ENCODE data around the gene CAMK1D. TPM values are rescaled to one million over a fixed set of nuclear protein-coding genes. Genes with fewer than 3 reads are reported as not detected.

CAMK1D gene
- polyA plus RNA-seq, 1 experiment: 8.2 TPM

- no peak overlapping the region for H3K27ac ChIP-seq (ENCODE audit: low read depth, low read length)
- no peak for DNase-seq (ENCODE audit: low read depth, low spot score)
- no peak overlapping the region for H3K4me3 ChIP-seq (ENCODE audit: low read depth, low read length)
- POLR2A ChIA-PET: no interaction called here
- TF ChIP-seq, protein P1, sequence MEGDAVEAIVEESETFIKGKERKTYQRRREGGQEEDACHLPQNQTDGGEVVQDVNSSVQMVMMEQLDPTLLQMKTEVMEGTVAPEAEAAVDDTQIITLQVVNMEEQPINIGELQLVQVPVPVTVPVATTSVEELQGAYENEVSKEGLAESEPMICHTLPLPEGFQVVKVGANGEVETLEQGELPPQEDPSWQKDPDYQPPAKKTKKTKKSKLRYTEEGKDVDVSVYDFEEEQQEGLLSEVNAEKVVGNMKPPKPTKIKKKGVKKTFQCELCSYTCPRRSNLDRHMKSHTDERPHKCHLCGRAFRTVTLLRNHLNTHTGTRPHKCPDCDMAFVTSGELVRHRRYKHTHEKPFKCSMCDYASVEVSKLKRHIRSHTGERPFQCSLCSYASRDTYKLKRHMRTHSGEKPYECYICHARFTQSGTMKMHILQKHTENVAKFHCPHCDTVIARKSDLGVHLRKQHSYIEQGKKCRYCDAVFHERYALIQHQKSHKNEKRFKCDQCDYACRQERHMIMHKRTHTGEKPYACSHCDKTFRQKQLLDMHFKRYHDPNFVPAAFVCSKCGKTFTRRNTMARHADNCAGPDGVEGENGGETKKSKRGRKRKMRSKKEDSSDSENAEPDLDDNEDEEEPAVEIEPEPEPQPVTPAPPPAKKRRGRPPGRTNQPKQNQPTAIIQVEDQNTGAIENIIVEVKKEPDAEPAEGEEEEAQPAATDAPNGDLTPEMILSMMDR (IDR thresholded peaks at IDR 0.05; ENCODE audit: low read depth, low read length): no peak
- CTCF ChIA-PET: interaction anchor here (0.7 to 1.6 kb wide), 2 partner anchors 9 to 325 kb away, joined by 3 to 12 read pairs; no protein-coding TSS in a partner anchor
- H3K27me3 ChIP-seq (ENCODE audit: control insufficient read depth, insufficient read depth, low read length): no peaks in the 10 kb centered on the region
- peaks cover 3% of the 10 kb centered on the region for H3K9me3 ChIP-seq (ENCODE audit: control insufficient read depth, insufficient read depth, low read length)
Observed at GRCh38 chr10:12665501-12665900, 316.2 kb downstream of the CAMK1D start.

GRCh38 chr10:12667052-12667451, 317.7 kb downstream of the CAMK1D start:
- POLR2A ChIA-PET: no interaction called here
- no peak overlapping the region for H3K4me3 ChIP-seq (ENCODE audit: low read depth, low read length)
- no peaks in the 10 kb centered on the region for H3K27me3 ChIP-seq (ENCODE audit: control insufficient read depth, insufficient read depth, low read length)
- no peak overlapping the region for H3K27ac ChIP-seq (ENCODE audit: low read depth, low read length)
- TF ChIP-seq, protein P1 (IDR thresholded peaks at IDR 0.05; ENCODE audit: low read depth, low read length): no peak
- no peak for DNase-seq (ENCODE audit: low read depth, low spot score)
- CTCF ChIA-PET: no interaction called here
- peaks cover 3% of the 10 kb centered on the region for H3K9me3 ChIP-seq (ENCODE audit: control insufficient read depth, insufficient read depth, low read length)

DNA sequence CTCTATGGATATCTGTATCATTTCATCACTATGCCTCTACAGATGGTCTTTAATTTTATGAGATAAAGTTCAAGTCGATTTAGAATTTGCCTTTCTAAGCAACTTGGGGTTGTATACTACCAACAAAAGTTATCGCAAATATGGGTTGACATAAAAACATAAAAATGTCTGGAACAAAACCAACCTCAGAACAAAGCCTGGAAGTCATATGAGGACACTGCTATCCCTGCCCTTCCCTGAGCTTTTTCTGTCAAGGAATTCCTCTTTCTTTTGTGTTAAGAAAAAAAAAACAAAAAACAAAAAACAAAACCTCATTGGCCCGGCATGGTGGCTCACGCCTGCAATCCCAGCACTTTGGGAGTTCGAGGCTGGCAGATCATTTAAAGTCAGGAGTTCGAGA, 319.3 kb downstream of the CAMK1D start:
- ChIA-PET POLR2A (no interaction called here), CTCF (no interaction called here)
- TF ChIP-seq, protein P1 (IDR thresholded peaks at IDR 0.05; ENCODE audit: low read depth, low read length): no peak
- Histone ChIP-seq H3K27ac (ENCODE audit: low read depth, low read length) (no peak overlapping the region), H3K4me3 (ENCODE audit: low read depth, low read length) (no peak overlapping the region), H3K9me3 (ENCODE audit: control insufficient read depth, insufficient read depth, low read length) (peaks cover 3% of the 10 kb centered on the region), H3K27me3 (ENCODE audit: control insufficient read depth, insufficient read depth, low read length) (peaks cover 2% of the 10 kb centered on the region)
- DNase-seq (ENCODE audit: low read depth, low spot score): no peak

GRCh38 chr10:12670004-12670403, 320.7 kb downstream of the CAMK1D start:
- CTCF ChIA-PET: no interaction called here
- peaks cover 3% of the 10 kb centered on the region for H3K9me3 ChIP-seq (ENCODE audit: control insufficient read depth, insufficient read depth, low read length)

DNA sequence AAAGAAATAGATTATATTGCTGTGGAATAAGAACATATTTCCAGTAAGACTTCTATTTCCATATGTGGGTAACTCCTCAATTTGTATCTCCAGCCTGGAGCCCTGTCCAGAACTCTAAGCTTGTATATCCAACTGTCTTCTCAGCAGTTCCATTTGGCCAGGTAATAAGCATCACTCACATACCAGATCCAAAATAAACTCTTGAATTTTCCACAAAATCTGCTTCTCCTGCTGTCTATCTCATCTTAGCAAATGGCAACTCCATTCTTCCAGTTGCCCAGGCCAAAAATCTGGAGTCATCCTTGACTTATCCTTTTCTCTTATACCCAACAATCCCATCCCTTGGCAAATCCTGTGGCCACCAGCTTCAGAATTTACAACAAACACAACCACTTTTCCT, 325.8 kb downstream of the CAMK1D start:
- no peaks in the 10 kb centered on the region for H3K9me3 ChIP-seq (ENCODE audit: control insufficient read depth, insufficient read depth, low read length)
- no peak overlapping the region for H3K4me3 ChIP-seq (ENCODE audit: low read depth, low read length)
- ChIA-PET CTCF (interaction anchor here (1.5 kb wide), 1 partner anchor 19 kb away, joined by 3 read pairs; no protein-coding TSS in a partner anchor), POLR2A (no interaction called here)
- peaks cover 2% of the 10 kb centered on the region for H3K27me3 ChIP-seq (ENCODE audit: control insufficient read depth, insufficient read depth, low read length)
- TF ChIP-seq, protein P1 (IDR thresholded peaks at IDR 0.05; ENCODE audit: low read depth, low read length): no peak
- DNase-seq (ENCODE audit: low read depth, low spot score): no peak
- no peak overlapping the region for H3K27ac ChIP-seq (ENCODE audit: low read depth, low read length)

More at GRCh38 chr10:12670004-12670403, 320.7 kb downstream of the CAMK1D start:
- TF ChIP-seq, protein P1 (IDR thresholded peaks at IDR 0.05; ENCODE audit: low read depth, low read length): no peak
- POLR2A ChIA-PET: no interaction called here
- no peak overlapping the region for H3K4me3 ChIP-seq (ENCODE audit: low read depth, low read length)
- peaks cover 2% of the 10 kb centered on the region for H3K27me3 ChIP-seq (ENCODE audit: control insufficient read depth, insufficient read depth, low read length)
- no peak overlapping the region for H3K27ac ChIP-seq (ENCODE audit: low read depth, low read length)
- no peak for DNase-seq (ENCODE audit: low read depth, low spot score)

Measured in AG04450 (cell line).